ENCODE results near the gene RIPPLY3.

Gene RIPPLY3

GRCh38 chr21:37062593-37062935, 56.1 kb downstream of the RIPPLY3 start:
- Histone ChIP-seq H3K79me2 (ENCODE audit: insufficient read depth, low read length) (no peaks in the 10 kb centered on the region), H4K20me1 (ENCODE audit: insufficient read depth, low read length, poor library complexity, severe bottlenecking) (no peaks in the 10 kb centered on the region), H3K4me2 (ENCODE audit: low read depth, low read length, poor library complexity, severe bottlenecking) (no peak overlapping the region), H3F3A (ENCODE audit: low read depth) (no peaks in the 10 kb centered on the region), H3K27me3 (ENCODE audit: insufficient read depth, low read length, poor library complexity, severe bottlenecking) (no peaks in the 10 kb centered on the region), H3K9me3 (ENCODE audit: insufficient read depth, low read depth, low read length) (no peaks in the 10 kb centered on the region), H3K4me3 (ENCODE audit: low read length, poor library complexity, severe bottlenecking) (no peak overlapping the region), H3K9me2 (replicated peaks; ENCODE audit: low read depth, low read length) (no peaks in the 10 kb centered on the region), H3K36me3 (ENCODE audit: insufficient read depth, low read length) (no peaks in the 10 kb centered on the region), H2AFZ (ENCODE audit: low read length) (no peak overlapping the region), H3K4me1 (ENCODE audit: insufficient read depth, low read length, poor library complexity, severe bottlenecking) (peaks cover 24% of the 10 kb centered on the region), H3K9ac (ENCODE audit: low read depth, low read length, poor library complexity, severe bottlenecking) (no peak overlapping the region)
- no peak for TF ChIP-seq EZH2phosphoT487 (IDR thresholded peaks at IDR 0.05; ENCODE audit: borderline replicate concordance)
- TF ChIP-seq CTCF (conservative IDR thresholded peaks at IDR 0.05; ENCODE audit: low read length) = no peak

GRCh38 chr21:37063433-37063832, 56.9 kb downstream of the RIPPLY3 start:
- Histone ChIP-seq H3K4me2 (ENCODE audit: low read depth, low read length, poor library complexity, severe bottlenecking) (no peak overlapping the region), H3K27me3 (ENCODE audit: insufficient read depth, low read length, poor library complexity, severe bottlenecking) (no peaks in the 10 kb centered on the region), H2AFZ (ENCODE audit: low read length) (no peak overlapping the region), H3K4me3 (ENCODE audit: low read length, poor library complexity, severe bottlenecking) (no peak overlapping the region), H3K4me1 (ENCODE audit: insufficient read depth, low read length, poor library complexity, severe bottlenecking) (peaks cover 19% of the 10 kb centered on the region), H3K9me2 (replicated peaks; ENCODE audit: low read depth, low read length) (no peaks in the 10 kb centered on the region), H3K36me3 (ENCODE audit: insufficient read depth, low read length) (no peaks in the 10 kb centered on the region), H3K9ac (ENCODE audit: low read depth, low read length, poor library complexity, severe bottlenecking) (no peak overlapping the region), H3K79me2 (ENCODE audit: insufficient read depth, low read length) (no peaks in the 10 kb centered on the region), H3F3A (ENCODE audit: low read depth) (no peaks in the 10 kb centered on the region), H3K9me3 (ENCODE audit: insufficient read depth, low read depth, low read length) (no peaks in the 10 kb centered on the region), H4K20me1 (ENCODE audit: insufficient read depth, low read length, poor library complexity, severe bottlenecking) (no peaks in the 10 kb centered on the region)
- TF ChIP-seq CTCF (conservative IDR thresholded peaks at IDR 0.05; ENCODE audit: low read length) (no peak), EZH2phosphoT487 (IDR thresholded peaks at IDR 0.05; ENCODE audit: borderline replicate concordance) (no peak)

- H3K9me2 ChIP-seq (replicated peaks; ENCODE audit: low read depth, low read length) = no peaks in the 10 kb centered on the region
- H3K9ac ChIP-seq (ENCODE audit: low read depth, low read length, poor library complexity, severe bottlenecking) = no peak overlapping the region
- H3K4me3 ChIP-seq (ENCODE audit: low read length, poor library complexity, severe bottlenecking) = no peak overlapping the region
- no peaks in the 10 kb centered on the region for H4K20me1 ChIP-seq (ENCODE audit: insufficient read depth, low read length, poor library complexity, severe bottlenecking)
- no peaks in the 10 kb centered on the region for H3K9me3 ChIP-seq (ENCODE audit: insufficient read depth, low read depth, low read length)
- H3K27me3 ChIP-seq (ENCODE audit: insufficient read depth, low read length, poor library complexity, severe bottlenecking) = no peaks in the 10 kb centered on the region
- H2AFZ ChIP-seq (ENCODE audit: low read length) = no peak overlapping the region
- no peaks in the 10 kb centered on the region for H3K36me3 ChIP-seq (ENCODE audit: insufficient read depth, low read length)
- no peaks in the 10 kb centered on the region for H3F3A ChIP-seq (ENCODE audit: low read depth)
- peaks cover 33% of the 10 kb centered on the region for H3K4me1 ChIP-seq (ENCODE audit: insufficient read depth, low read length, poor library complexity, severe bottlenecking)
- TF ChIP-seq CTCF (conservative IDR thresholded peaks at IDR 0.05; ENCODE audit: low read length) (no peak), EZH2phosphoT487 (IDR thresholded peaks at IDR 0.05; ENCODE audit: borderline replicate concordance) (no peak)
- H3K4me2 ChIP-seq (ENCODE audit: low read depth, low read length, poor library complexity, severe bottlenecking) = no peak overlapping the region
- no peaks in the 10 kb centered on the region for H3K79me2 ChIP-seq (ENCODE audit: insufficient read depth, low read length)
Observed at GRCh38 chr21:37064841-37065240, 58.3 kb downstream of the RIPPLY3 start.

Data from Loucy (cell line).